ENCODE measurements around the gene NT5DC3.
"Not testable (repeated sequence)": the region's sequence is repeated elsewhere in the genome, so short reads cannot be mapped to it uniquely, and the experiment has no call there.

Gene NT5DC3

DNA sequence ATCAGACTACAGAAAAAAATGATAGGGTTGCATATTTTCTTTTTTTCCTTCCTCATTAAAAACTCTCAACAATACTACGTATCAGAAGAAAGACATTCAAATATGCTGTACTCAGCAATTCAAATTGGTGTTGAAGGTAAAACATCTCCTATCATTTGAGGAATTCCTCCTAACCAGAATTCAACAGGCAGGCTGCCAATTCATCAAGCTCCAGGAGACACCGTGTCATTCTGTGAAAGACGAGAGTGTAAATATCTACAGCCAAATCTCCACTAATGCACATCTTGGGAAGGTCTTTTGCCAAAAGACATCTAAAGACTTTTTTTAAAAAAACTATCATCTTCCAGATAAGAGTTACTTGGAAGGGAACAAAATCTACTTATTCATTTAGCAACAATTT, 26.6 kb downstream of the NT5DC3 start:
- FAIRE-seq (no peak), DNase-seq (ENCODE audit: insufficient read length, low spot score) (no peak)
- TF ChIP-seq SPI1 (IDR thresholded peaks at IDR 0.05; ENCODE audit: low read depth, low read length) (no peak), TAF1 (IDR thresholded peaks at IDR 0.05; ENCODE audit: low read depth, low read length) (no peak), POLR2A (IDR thresholded peaks at IDR 0.05; ENCODE audit: low read depth, low read length) (no peak), POLR2AphosphoS5 (IDR thresholded peaks at IDR 0.05; ENCODE audit: low read depth, low read length) (no peak), PAX5 (IDR thresholded peaks at IDR 0.05; ENCODE audit: insufficient read depth, low read length, severe bottlenecking) (no peak), POU2F2 (IDR thresholded peaks at IDR 0.05; ENCODE audit: low read depth, low read length) (no peak)

DNA sequence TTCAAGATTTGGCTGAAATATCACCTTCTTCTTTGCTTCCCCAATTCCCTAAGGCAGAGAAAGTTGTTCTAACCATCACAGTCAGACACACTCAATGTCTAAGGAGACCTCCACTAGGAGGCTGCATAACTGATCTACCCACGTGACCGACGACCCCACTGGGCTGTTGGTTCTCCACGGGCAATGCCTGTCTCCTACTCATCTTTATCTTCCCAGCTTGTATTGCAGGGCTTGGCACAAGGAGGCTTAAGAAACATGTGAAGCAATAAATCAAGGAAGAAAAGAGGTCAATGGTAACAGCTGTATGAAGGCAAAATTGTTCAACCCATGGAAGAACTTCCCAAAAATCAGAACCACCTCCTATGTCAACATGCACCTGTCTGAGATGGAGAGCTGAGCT, 27.1 kb downstream of the NT5DC3 start:
- FAIRE-seq, result no peak
- TF ChIP-seq POU2F2 (IDR thresholded peaks at IDR 0.05; ENCODE audit: low read depth, low read length) (no peak), POLR2A (IDR thresholded peaks at IDR 0.05; ENCODE audit: low read depth, low read length) (no peak), PAX5 (IDR thresholded peaks at IDR 0.05; ENCODE audit: insufficient read depth, low read length, severe bottlenecking) (no peak), SPI1 (IDR thresholded peaks at IDR 0.05; ENCODE audit: low read depth, low read length) (no peak), TAF1 (IDR thresholded peaks at IDR 0.05; ENCODE audit: low read depth, low read length) (no peak), POLR2AphosphoS5 (IDR thresholded peaks at IDR 0.05; ENCODE audit: low read depth, low read length) (no peak)
- DNase-seq (ENCODE audit: insufficient read length, low spot score), result no peak

GRCh38 chr12:103813426-103813825, 27.6 kb downstream of the NT5DC3 start:
- FAIRE-seq, result no peak
- no peak for DNase-seq (ENCODE audit: insufficient read length, low spot score)
- no peak for TF ChIP-seq SPI1 (IDR thresholded peaks at IDR 0.05; ENCODE audit: low read depth, low read length)
- no peak for TF ChIP-seq POLR2A (IDR thresholded peaks at IDR 0.05; ENCODE audit: low read depth, low read length)
- TF ChIP-seq POLR2AphosphoS5 (IDR thresholded peaks at IDR 0.05; ENCODE audit: low read depth, low read length), result no peak
- TF ChIP-seq TAF1 (IDR thresholded peaks at IDR 0.05; ENCODE audit: low read depth, low read length), result no peak
- TF ChIP-seq PAX5 (IDR thresholded peaks at IDR 0.05; ENCODE audit: insufficient read depth, low read length, severe bottlenecking), result no peak
- TF ChIP-seq POU2F2 (IDR thresholded peaks at IDR 0.05; ENCODE audit: low read depth, low read length), result no peak

DNA sequence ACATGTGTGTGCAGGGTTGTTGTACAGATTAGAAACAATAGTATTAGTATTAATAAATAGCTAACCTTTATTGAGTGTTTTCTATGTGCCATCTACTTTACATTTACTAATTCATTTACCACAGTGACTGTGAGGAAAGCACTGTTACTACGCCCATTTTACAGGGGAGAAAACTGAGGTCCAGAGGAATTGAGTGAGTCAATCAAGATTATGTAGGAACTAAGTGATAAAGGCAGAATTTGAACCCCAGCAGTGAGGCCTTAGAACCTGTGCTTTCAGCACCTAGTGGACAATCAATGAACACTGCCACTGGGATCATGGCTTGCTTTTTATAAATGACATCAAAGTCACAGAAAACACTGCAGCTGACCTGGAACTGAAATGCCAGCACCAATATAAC, 28.2 kb downstream of the NT5DC3 start:
- FAIRE-seq (no peak), DNase-seq (ENCODE audit: insufficient read length, low spot score) (no peak)
- TF ChIP-seq TAF1 (IDR thresholded peaks at IDR 0.05; ENCODE audit: low read depth, low read length) (no peak), POLR2A (IDR thresholded peaks at IDR 0.05; ENCODE audit: low read depth, low read length) (no peak)

DNA sequence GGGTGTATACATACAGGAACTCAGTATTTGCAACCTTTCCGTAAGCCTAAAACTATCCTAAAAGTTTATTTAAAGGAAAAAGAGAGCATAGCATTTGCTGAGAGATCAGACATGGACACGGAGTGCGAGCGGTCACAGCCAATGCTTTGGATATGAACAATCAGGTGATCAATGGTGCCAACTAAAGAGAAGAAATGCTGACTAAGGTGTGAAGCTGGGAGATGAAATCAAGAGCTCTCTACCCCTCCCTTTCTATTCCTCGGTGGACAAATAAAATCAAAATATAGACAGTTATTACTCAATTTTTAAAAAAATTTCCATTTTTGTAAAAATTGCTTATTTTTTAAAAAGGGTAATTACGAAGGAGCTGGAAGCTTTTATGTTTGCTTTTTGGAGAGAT, 29.2 kb downstream of the NT5DC3 start:
- FAIRE-seq (no peak), DNase-seq (ENCODE audit: insufficient read length, low spot score) (no peak)
- TF ChIP-seq POLR2A (IDR thresholded peaks at IDR 0.05; ENCODE audit: low read depth, low read length), result no peak

DNA sequence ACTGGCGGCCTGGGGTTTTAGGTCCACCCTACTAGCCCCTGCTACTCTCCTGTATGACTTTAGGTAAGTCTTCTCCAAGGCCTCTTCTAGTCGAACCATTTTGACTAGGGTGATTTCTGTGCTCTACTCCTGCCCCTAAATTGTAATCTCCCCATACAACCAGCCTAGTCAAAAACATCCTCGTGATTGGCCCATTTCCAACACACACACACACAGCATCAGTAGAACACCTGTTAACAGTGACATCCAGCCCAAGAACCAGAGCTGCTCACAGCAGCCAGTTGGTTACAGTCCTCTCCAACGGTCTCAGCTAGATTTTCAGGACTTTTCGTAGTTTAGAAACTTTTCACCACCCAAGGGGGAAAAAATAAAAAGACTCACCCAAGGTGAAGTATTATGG, 30.9 kb downstream of the NT5DC3 start:
- FAIRE-seq (no peak), DNase-seq (ENCODE audit: insufficient read length, low spot score) (no peak)
- no peak for TF ChIP-seq POLR2A (IDR thresholded peaks at IDR 0.05; ENCODE audit: low read depth, low read length)
- no peak for TF ChIP-seq SPI1 (IDR thresholded peaks at IDR 0.05; ENCODE audit: low read depth, low read length)
- TF ChIP-seq POU2F2 (IDR thresholded peaks at IDR 0.05; ENCODE audit: low read depth, low read length), result no peak
- TF ChIP-seq POLR2AphosphoS5 (IDR thresholded peaks at IDR 0.05; ENCODE audit: low read depth, low read length), result no peak
- no peak for TF ChIP-seq TAF1 (IDR thresholded peaks at IDR 0.05; ENCODE audit: low read depth, low read length)
- TF ChIP-seq PAX5 (IDR thresholded peaks at IDR 0.05; ENCODE audit: insufficient read depth, low read length, severe bottlenecking), result no peak

DNA sequence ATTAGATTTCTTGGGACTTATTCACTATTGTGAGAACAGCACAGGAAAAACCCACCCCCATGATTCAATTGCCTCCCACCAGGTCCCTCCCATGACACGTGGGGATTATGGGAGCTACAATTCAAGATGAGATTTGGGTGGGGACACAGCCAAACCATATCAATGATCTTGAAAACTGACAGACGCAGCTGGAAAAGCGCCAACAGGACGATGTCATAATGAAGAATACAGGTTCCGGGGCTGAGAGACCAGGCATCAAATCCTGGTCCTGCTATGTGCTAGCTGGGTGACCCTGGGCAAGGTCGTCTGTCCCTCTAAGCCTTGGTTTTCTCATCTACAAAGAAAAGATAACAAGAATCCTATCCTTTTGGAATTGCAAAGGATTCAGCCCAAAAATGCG, 31.4 kb downstream of the NT5DC3 start:
- FAIRE-seq; DNase-seq (ENCODE audit: insufficient read length, low spot score): not testable (repeated sequence)

DNA sequence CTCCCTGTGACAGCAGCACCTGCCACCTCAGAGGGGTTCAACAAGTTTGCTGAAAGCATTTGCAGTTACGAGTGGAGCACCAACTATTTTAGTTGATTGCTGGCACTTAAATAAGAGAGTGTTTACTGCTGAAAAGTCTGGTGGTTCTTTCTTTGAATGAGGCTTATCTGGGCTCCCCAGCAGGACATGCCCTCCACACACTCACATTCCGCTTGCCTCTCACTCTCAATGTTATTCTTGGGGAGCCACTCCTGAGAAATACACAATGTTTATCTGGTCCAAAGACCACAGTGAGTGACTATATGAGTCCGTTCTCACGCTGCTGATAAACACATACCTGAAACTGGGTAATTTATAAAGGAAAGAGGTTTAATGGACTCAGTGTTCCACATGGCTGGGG, 31.9 kb downstream of the NT5DC3 start:
- TF ChIP-seq PAX5 (IDR thresholded peaks at IDR 0.05; ENCODE audit: insufficient read depth, low read length, severe bottlenecking) (no peak), POLR2A (IDR thresholded peaks at IDR 0.05; ENCODE audit: low read depth, low read length) (no peak), SPI1 (IDR thresholded peaks at IDR 0.05; ENCODE audit: low read depth, low read length) (no peak), POLR2AphosphoS5 (IDR thresholded peaks at IDR 0.05; ENCODE audit: low read depth, low read length) (no peak), POU2F2 (IDR thresholded peaks at IDR 0.05; ENCODE audit: low read depth, low read length) (no peak), TAF1 (IDR thresholded peaks at IDR 0.05; ENCODE audit: low read depth, low read length) (no peak)
- FAIRE-seq, result no peak
- DNase-seq (ENCODE audit: insufficient read length, low spot score), result no peak

DNA sequence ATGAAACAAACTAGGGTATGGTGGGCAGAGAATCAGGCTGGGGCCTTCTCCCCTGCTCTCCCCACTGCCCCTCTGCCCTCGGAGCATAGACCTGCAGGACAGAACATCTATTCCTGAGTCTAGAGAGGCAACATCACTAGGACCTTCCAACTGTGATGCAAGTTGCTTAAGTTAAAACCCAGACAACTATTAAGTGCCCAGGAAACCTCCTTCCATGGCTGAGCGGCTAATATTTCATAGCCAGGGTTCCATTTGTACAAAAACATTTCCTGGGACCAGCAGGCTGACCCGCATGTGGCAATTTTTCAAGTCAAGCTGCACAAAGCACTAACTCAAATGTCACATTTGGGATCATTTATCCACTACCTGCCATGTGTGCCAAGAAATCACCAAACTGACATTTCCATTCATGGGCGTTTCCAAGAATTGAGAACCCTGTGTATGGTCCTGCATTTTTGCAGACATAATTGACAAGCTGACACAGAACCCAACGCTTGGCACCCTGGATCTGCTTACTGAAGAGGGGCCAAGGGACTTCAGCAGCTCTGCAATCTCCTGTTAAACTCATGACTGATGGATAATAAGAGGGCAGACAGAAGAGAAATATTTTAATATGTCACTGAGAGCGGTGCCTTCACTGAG, 32.7 kb downstream of the NT5DC3 start:
- DNase-seq (ENCODE audit: insufficient read length, low spot score) (no peak), FAIRE-seq (no peak)
- TF ChIP-seq SPI1 (IDR thresholded peaks at IDR 0.05; ENCODE audit: low read depth, low read length) (no peak), POLR2A (IDR thresholded peaks at IDR 0.05; ENCODE audit: low read depth, low read length) (no peak), POLR2AphosphoS5 (IDR thresholded peaks at IDR 0.05; ENCODE audit: low read depth, low read length) (no peak), PAX5 (IDR thresholded peaks at IDR 0.05; ENCODE audit: insufficient read depth, low read length, severe bottlenecking) (no peak), POU2F2 (IDR thresholded peaks at IDR 0.05; ENCODE audit: low read depth, low read length) (no peak), TAF1 (IDR thresholded peaks at IDR 0.05; ENCODE audit: low read depth, low read length) (no peak)

DNA sequence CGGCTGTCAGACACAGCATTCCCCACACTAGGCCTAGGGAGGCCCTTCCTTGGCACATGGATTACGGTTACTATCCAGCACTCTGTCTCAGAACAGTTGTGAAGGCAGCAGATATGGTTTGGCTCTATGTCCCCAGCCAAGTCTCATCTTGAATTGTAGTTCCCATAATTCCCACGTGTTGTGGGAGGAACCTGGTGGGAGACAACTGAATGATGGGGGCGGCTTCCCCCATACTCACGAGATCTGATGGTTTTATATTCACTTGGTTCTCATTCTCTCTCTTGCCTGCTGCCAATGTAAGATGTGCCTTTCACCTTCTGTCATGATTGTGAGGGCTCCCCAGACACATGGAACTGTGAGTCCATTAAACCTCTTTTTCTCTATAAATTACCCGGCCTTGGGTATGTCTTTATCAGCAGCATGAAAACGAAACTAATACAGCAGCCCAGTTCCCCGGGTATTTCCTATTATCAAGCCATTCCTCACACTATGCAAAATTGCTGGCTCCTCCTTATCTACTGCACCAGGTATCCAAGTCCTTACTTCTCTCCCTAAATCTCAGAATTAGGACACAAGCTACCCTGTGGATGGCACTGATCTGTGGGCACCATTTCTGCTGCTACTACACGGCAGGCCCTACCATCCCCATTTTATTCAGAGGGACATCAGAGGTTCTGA, 33.3 kb downstream of the NT5DC3 start:
- TF ChIP-seq PAX5 (IDR thresholded peaks at IDR 0.05; ENCODE audit: insufficient read depth, low read length, severe bottlenecking) (no peak), TAF1 (IDR thresholded peaks at IDR 0.05; ENCODE audit: low read depth, low read length) (no peak), POLR2AphosphoS5 (IDR thresholded peaks at IDR 0.05; ENCODE audit: low read depth, low read length) (no peak), SPI1 (IDR thresholded peaks at IDR 0.05; ENCODE audit: low read depth, low read length) (no peak), POU2F2 (IDR thresholded peaks at IDR 0.05; ENCODE audit: low read depth, low read length) (no peak), POLR2A (IDR thresholded peaks at IDR 0.05; ENCODE audit: low read depth, low read length) (no peak)
- FAIRE-seq (no peak), DNase-seq (ENCODE audit: insufficient read length, low spot score) (no peak)
